Trophoblast cell (in vitro differentiated cells and primary cell): Measurements from ENCODE around the gene CHMP6.

Experiments
- DNase-seq, 2 donors: peaks; one replicate each; pipeline ENCODE4 v3.0.0-alpha.2; 2016
- H2AFZ ChIP-seq: 2 replicates; pipeline ENCODE4 v1.6.1; 2013; ENCODE audit warnings: low read length, moderate library complexity, mild to moderate bottlenecking; ENCODE audit not compliant: insufficient read depth, poor library complexity
- H2AK5ac ChIP-seq: 2 replicates; pipeline ENCODE4 v1.6.1; 2013; ENCODE audit warnings: mild to moderate bottlenecking, low read length
- H2BK120ac ChIP-seq: 2 replicates; pipeline ENCODE4 v1.6.1; 2013; ENCODE audit warnings: low read length, mild to moderate bottlenecking, moderate library complexity; ENCODE audit not compliant: insufficient read depth, poor library complexity
- H2BK12ac ChIP-seq: 2 replicates; pipeline ENCODE4 v1.6.1; 2013; ENCODE audit warnings: mild to moderate bottlenecking, low read length, moderate library complexity
- H2BK5ac ChIP-seq: 2 replicates; pipeline ENCODE4 v1.6.1; 2013; ENCODE audit warnings: low read length, low read depth, moderate library complexity, mild to moderate bottlenecking; ENCODE audit not compliant: poor library complexity
- H3K14ac ChIP-seq: 2 replicates; pipeline ENCODE4 v1.6.1; 2013; ENCODE audit warnings: mild to moderate bottlenecking, low read length
- H3K18ac ChIP-seq: 2 replicates; pipeline ENCODE4 v1.6.1; 2013; ENCODE audit warnings: mild to moderate bottlenecking, low read length
- H3K23ac ChIP-seq: 2 replicates; pipeline ENCODE4 v1.6.1; 2013; ENCODE audit warnings: low read length
- H3K27ac ChIP-seq: 2 replicates; pipeline ENCODE4 v1.5.1; 2013; ENCODE audit warnings: low read depth, mild to moderate bottlenecking, inconsistent platforms, low read length, moderate library complexity
- H3K27me3 ChIP-seq: 2 replicates; pipeline ENCODE4 v1.6.1; 2013; ENCODE audit warnings: inconsistent platforms, mild to moderate bottlenecking, low read length, moderate library complexity; ENCODE audit not compliant: insufficient read depth
- H3K36me3 ChIP-seq, 2 experiments: 1 replicate in 1 of 2; 2 replicates in 1 of 2; pipeline ENCODE4 v1.6.1; 2013; ENCODE audit warnings: low read length in 2 of 2, mild to moderate bottlenecking in 2 of 2, moderate library complexity in 1 of 2; ENCODE audit not compliant: insufficient read depth in 2 of 2, control insufficient read depth in 1 of 2
- H3K4ac ChIP-seq: 2 replicates; pipeline ENCODE4 v1.6.1; 2013; ENCODE audit warnings: low read depth, mild to moderate bottlenecking, low read length, moderate library complexity
- H3K4me1 ChIP-seq, 2 experiments: 1 replicate in 1 of 2; 2 replicates in 1 of 2; pipeline ENCODE4 v1.6.1; 2013; ENCODE audit warnings: low read length in 2 of 2, mild to moderate bottlenecking in 2 of 2, moderate library complexity in 1 of 2; ENCODE audit not compliant: insufficient read depth in 2 of 2, control insufficient read depth in 1 of 2
- H3K4me2 ChIP-seq: 2 replicates; pipeline ENCODE4 v1.6.1; 2013; ENCODE audit warnings: inconsistent platforms, mild to moderate bottlenecking, low read length, moderate library complexity
- H3K4me3 ChIP-seq: 2 replicates; pipeline ENCODE4 v1.5.1; 2013; ENCODE audit warnings: mild to moderate bottlenecking, low read depth, low read length, inconsistent platforms
- H3K79me1 ChIP-seq: one replicate; pipeline ENCODE4 v1.6.1; 2013; ENCODE audit warnings: low read length
- H3K79me2 ChIP-seq: 2 replicates; pipeline ENCODE4 v1.6.1; 2013; ENCODE audit warnings: low read length, mild to moderate bottlenecking; ENCODE audit not compliant: control insufficient read depth, insufficient read depth, poor library complexity
- H3K9ac ChIP-seq: 2 replicates; pipeline ENCODE4 v1.6.1; 2013; ENCODE audit warnings: mild to moderate bottlenecking, low read length
- H3K9me3 ChIP-seq: 2 replicates; pipeline ENCODE4 v1.6.1; 2013; ENCODE audit warnings: low read depth, mild to moderate bottlenecking, control low read depth, inconsistent platforms, low read length; ENCODE audit not compliant: insufficient read depth
- H4K12ac ChIP-seq: 2 replicates; pipeline ENCODE4 v1.6.1; 2013; ENCODE audit warnings: low read depth, mild to moderate bottlenecking, low read length, moderate library complexity
- H4K8ac ChIP-seq: 2 replicates; pipeline ENCODE4 v1.6.1; 2013; ENCODE audit warnings: low read depth, mild to moderate bottlenecking, low read length, moderate library complexity
- H4K91ac ChIP-seq: one replicate; pipeline ENCODE4 v1.6.1; 2013; ENCODE audit warnings: low read depth, mild to moderate bottlenecking, low read length, moderate library complexity
- WGBS: extraction: QIAGEN DNeasy Blood & Tissue Kit; methylation state at CpG from one replicate; pipeline ENCODE4 v1.1.7; 2013; ENCODE audit warnings: missing lambda C conversion rate; ENCODE audit not compliant: insufficient read length, insufficient coverage; ENCODE audit errors: extremely low coverage; 5-methylcytosine and 5-hydroxymethylcytosine counted together

CHMP6 gene

DNA sequence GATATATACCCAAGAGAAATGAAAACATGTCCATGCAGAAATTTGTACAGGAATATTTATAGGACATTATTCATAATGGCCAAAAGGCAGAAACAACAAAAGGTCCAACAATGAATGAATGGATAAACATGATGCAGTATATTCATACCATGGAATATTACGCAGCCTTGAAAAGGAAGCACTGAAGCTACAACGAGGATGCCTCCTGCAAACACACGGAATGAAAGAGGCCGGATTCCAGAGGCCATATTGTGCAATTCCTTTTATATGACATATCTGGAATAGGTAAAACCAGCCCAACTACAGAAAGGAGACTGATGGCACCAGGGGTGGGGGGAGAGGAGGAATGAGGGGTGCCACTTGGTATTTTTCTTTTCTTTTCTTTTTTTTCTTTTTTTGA is 14.5 kb upstream of the CHMP6 start:
- Histone ChIP-seq H3K4me2 (no peak overlapping the region), H3K27ac (no peak overlapping the region), H3K79me1 (no peaks in the 10 kb centered on the region), H3K36me3 (no peaks in the 10 kb centered on the region), H3K9ac (no peak overlapping the region), H2AK5ac (no peak overlapping the region), H2BK5ac (no peak overlapping the region), H3K23ac (no peak overlapping the region), H4K91ac (no peak overlapping the region), H3K9me3 (no peaks in the 10 kb centered on the region), H2BK12ac (no peak overlapping the region), H3K4me1 (no peaks in the 10 kb centered on the region), H4K8ac (no peak overlapping the region), H3K14ac (no peak overlapping the region), H3K18ac (no peak overlapping the region), H2BK120ac (no peak overlapping the region), H3K79me2 (no peaks in the 10 kb centered on the region), H3K4me3 (no peak overlapping the region), H3K27me3 (no peaks in the 10 kb centered on the region), H2AFZ (no peak overlapping the region), H3K4ac (no peak overlapping the region), H4K12ac (no peak overlapping the region)
- peak in 1 of 2 donors; percentile 26 for DNase-seq
- no CpG with 5 or more reads among the region's 4 CpGs for WGBS

- Histone ChIP-seq H3K4ac (no peak overlapping the region), H3K18ac (no peak overlapping the region), H3K36me3 (no peaks in the 10 kb centered on the region), H3K4me1 (no peaks in the 10 kb centered on the region), H3K27me3 (no peaks in the 10 kb centered on the region), H2BK12ac (no peak overlapping the region), H3K9me3 (no peaks in the 10 kb centered on the region), H3K4me2 (no peak overlapping the region), H2BK120ac (no peak overlapping the region), H4K91ac (no peak overlapping the region), H3K79me2 (no peaks in the 10 kb centered on the region), H4K12ac (no peak overlapping the region), H4K8ac (no peak overlapping the region), H3K9ac (no peak overlapping the region), H2AK5ac (no peak overlapping the region), H3K23ac (no peak overlapping the region), H3K79me1 (no peaks in the 10 kb centered on the region), H3K27ac (no peak overlapping the region), H3K14ac (no peak overlapping the region), H2AFZ (no peak overlapping the region), H2BK5ac (no peak overlapping the region), H3K4me3 (no peak overlapping the region)
- WGBS: no CpG with 5 or more reads among the region's 31 CpGs
- no peak for DNase-seq
These were observed 12.8 kb upstream of the CHMP6 start for GRCh38 chr17:80978499-80979497.

- Histone ChIP-seq H3K79me1 (no peaks in the 10 kb centered on the region), H3K4me1 (peaks cover under 1 to 2% of the 10 kb centered on the region in 2 experiments), H4K91ac (no peak overlapping the region), H3K9ac (no peak overlapping the region), H3K27me3 (no peaks in the 10 kb centered on the region), H2BK12ac (no peak overlapping the region), H2AK5ac (no peak overlapping the region), H4K12ac (no peak overlapping the region), H4K8ac (no peak overlapping the region), H3K18ac (no peak overlapping the region), H3K27ac (no peak overlapping the region), H3K23ac (no peak overlapping the region), H3K36me3 (no peaks in the 10 kb centered on the region), H2BK5ac (no peak overlapping the region), H2AFZ (no peak overlapping the region), H3K4me3 (no peak overlapping the region), H2BK120ac (no peak overlapping the region), H3K14ac (no peak overlapping the region), H3K9me3 (no peaks in the 10 kb centered on the region), H3K4ac (no peak overlapping the region), H3K79me2 (no peaks in the 10 kb centered on the region), H3K4me2 (no peak overlapping the region)
- WGBS: no CpG with 5 or more reads among the region's 26 CpGs
- DNase-seq: no peak
These were observed 11.9 kb upstream of the CHMP6 start for GRCh38 chr17:80979547-80980378.

DNA sequence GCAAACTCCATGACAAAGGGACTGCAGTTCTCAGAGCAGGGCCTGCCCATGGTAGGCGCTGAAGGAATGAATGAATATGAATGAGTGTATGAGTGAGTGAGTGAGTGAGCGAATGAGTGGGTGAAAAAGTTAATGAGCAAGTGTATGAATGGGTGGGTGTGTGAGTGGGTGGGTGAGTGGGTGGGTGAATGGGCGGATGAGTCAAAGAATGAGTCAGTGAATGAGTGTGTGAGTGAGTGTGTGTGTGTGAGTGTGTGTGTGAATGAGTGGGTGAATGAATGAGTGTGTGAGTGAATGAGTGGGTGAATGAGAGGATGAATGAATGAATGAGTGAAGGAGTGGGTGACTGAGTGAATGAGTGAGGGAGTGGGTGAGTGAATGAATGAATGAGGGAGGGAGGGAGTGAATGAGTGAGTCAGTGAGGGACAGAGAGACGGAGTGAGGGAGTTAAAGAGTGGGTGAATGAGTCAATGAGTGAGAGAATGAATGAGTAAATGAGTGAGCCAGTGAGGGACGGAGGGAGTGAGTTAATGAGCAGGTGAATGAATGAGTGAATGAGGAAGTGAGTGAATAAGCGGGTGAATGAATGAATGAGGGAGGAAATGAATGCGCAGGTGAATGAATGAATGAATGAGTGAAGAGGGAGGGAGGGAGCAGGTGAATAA is 11.1 kb upstream of the CHMP6 start:
- Histone ChIP-seq H4K8ac (no peak overlapping the region), H3K79me2 (no peaks in the 10 kb centered on the region), H2BK5ac (no peak overlapping the region), H3K23ac (no peak overlapping the region), H3K27me3 (no peaks in the 10 kb centered on the region), H3K9ac (no peak overlapping the region), H3K79me1 (peaks cover 3% of the 10 kb centered on the region), H3K9me3 (no peaks in the 10 kb centered on the region), H2AFZ (no peak overlapping the region), H3K4ac (no peak overlapping the region), H2AK5ac (no peak overlapping the region), H3K27ac (no peak overlapping the region), H4K91ac (no peak overlapping the region), H2BK12ac (no peak overlapping the region), H3K4me3 (no peak overlapping the region), H3K14ac (no peak overlapping the region), H4K12ac (no peak overlapping the region), H2BK120ac (no peak overlapping the region), H3K18ac (no peak overlapping the region), H3K4me1 (peaks cover 2 to 4% of the 10 kb centered on the region in 2 experiments), H3K4me2 (no peak overlapping the region), H3K36me3 (no peaks in the 10 kb centered on the region)
- DNase-seq: no peak
- WGBS: 100% methylated on average over 5 of the region's 7 CpGs
